Thoracic aorta (tissue), 2 donors: ENCODE data around the gene RAI1. TPM values are rescaled to one million over a fixed set of nuclear protein-coding genes. Genes with fewer than 3 reads are reported as not detected.
A peak's percentile ranks its signal among the peaks of the same experiment; 100 is the strongest.

Experiments used
- ATAC-seq: fragments of 150-250 bp; one replicate; pipeline ENCODE4 v1.8.0; 2017; ENCODE audit warnings: low read depth; ENCODE audit not compliant: insufficient number of reproducible peaks, low FRiP score
- DNase-seq: peaks from one replicate; pipeline ENCODE4 v3.0.0-alpha.2; 2020; ENCODE audit warnings: low spot score
- H3K27ac ChIP-seq, 2 donors: fragments of 200-600 bp; sonication (generic); 1 replicate in 1 of 2; 2 replicates in 1 of 2; pipeline ENCODE4 v1.5.1; 2016; ENCODE audit warnings: mild to moderate bottlenecking in 2 of 2, moderate library complexity in 2 of 2
- H3K27me3 ChIP-seq: fragments of 200-600 bp; sonication (generic); replicated peaks from 2 replicates; pipeline ENCODE4 v1.6.0; 2016; ENCODE audit warnings: mild to moderate bottlenecking; ENCODE audit not compliant: insufficient read depth
- H3K36me3 ChIP-seq: fragments of 200-600 bp; sonication (generic); one replicate; pipeline ENCODE4 v1.5.1; 2016
- H3K4me1 ChIP-seq, 2 donors: fragments of 200-600 bp; sonication (generic); 1 replicate in 1 of 2; 2 replicates in 1 of 2; pipeline versions ENCODE4 v1.5.1 to v1.6.0; 2016; ENCODE audit warnings: low read depth in 2 of 2, mild to moderate bottlenecking in 1 of 2; ENCODE audit not compliant: control insufficient read depth in 1 of 2
- H3K4me3 ChIP-seq: fragments of 200-600 bp; sonication (generic); 2 replicates; pipeline ENCODE4 v1.5.1; 2016; ENCODE audit warnings: mild to moderate bottlenecking
- H3K9me3 ChIP-seq: fragments of 200-600 bp; sonication (generic); 2 replicates; pipeline ENCODE4 v1.5.1; 2016
- total RNA-seq, 2 donors: library from RNA; depleted of rRNA; stranded (reverse); fragments of >200 nt; gene quantifications; one replicate each; pipeline versions ENCODE4 v1.1.0 to v1.2.3, GENCODE V29; 2016
- TF ChIP-seq, protein P1 (sequence below): fragments of 200-600 bp; sonication (generic); IDR thresholded peaks from one replicate; pipeline ENCODE4 v1.5.1; 2019; ENCODE audit warnings: antibody characterized with exemption

RAI1 gene
- total RNA-seq, 2 donors from 2014 or later: 21.0 to 31.5 TPM

DNA sequence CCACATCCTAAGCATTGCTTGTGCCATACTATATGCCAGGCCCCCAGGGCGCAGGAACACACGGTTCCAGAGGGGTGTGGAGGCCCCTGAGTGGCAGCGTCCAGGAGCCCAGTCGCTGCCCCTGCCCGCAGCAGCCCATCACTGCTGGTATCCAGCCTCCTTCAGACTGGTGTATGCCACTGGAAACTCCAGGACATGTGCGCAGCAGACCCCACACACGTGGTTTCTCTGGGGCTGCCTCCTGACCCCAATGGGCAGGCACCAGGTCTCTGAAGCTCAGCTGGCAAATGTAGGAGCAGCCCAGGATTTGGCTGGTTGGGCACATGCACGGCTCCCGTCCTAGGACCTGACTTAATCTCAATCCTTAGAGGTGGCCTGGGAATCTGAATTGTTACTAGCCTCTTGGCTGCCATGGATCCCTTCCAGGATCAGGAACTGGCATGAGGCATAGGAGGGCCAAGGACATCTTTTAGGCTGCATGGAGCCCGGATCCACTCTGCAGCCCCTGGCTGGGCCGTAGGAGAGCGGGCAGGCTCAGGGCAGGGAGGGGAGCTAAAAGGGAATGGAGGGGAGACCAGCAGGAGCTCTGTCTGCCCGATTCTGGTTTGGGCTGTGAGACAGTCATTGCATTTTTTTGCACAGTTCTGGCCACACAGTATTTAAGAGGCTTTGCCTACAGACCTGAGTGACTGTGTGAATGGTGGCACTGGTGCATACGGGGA lies 62.3 kb downstream of the RAI1 start:
- ATAC-seq (no peak), DNase-seq (no peak)
- Histone ChIP-seq H3K4me3 (no peak overlapping the region), H3K36me3 (no peaks in the 10 kb centered on the region), H3K9me3 (no peaks in the 10 kb centered on the region), H3K27ac (no peak overlapping the region), H3K4me1 (peaks cover 14 to 44% of the 10 kb centered on the region in 2 donors), H3K27me3 (no peaks in the 10 kb centered on the region)
- TF ChIP-seq, protein P1, sequence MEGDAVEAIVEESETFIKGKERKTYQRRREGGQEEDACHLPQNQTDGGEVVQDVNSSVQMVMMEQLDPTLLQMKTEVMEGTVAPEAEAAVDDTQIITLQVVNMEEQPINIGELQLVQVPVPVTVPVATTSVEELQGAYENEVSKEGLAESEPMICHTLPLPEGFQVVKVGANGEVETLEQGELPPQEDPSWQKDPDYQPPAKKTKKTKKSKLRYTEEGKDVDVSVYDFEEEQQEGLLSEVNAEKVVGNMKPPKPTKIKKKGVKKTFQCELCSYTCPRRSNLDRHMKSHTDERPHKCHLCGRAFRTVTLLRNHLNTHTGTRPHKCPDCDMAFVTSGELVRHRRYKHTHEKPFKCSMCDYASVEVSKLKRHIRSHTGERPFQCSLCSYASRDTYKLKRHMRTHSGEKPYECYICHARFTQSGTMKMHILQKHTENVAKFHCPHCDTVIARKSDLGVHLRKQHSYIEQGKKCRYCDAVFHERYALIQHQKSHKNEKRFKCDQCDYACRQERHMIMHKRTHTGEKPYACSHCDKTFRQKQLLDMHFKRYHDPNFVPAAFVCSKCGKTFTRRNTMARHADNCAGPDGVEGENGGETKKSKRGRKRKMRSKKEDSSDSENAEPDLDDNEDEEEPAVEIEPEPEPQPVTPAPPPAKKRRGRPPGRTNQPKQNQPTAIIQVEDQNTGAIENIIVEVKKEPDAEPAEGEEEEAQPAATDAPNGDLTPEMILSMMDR: no peak

DNA sequence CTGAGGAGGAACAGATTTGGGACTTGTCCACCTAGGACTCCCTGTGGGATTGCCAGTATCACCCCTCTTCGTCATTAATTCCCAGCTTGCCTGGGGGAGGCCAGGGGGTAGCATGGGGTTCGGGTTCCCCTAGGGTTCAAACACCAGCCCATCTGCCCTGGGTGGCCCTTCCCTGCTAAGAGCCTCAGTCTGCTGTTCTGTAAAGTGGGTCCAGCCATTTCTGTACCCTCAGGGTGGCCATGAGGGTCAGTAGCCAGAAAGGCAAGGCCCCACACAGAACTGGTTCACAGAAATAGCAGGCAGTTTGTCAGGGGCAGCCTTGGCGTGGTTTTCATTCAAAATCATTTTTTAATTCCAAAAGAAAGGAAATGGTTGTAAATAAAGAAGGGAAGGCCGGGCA lies 62.9 kb downstream of the RAI1 start:
- TF ChIP-seq, protein P1: no peak
- Histone ChIP-seq H3K27ac (no peak overlapping the region), H3K4me1 (peaks cover 14 to 44% of the 10 kb centered on the region in 2 donors), H3K36me3 (no peaks in the 10 kb centered on the region), H3K9me3 (no peaks in the 10 kb centered on the region), H3K4me3 (no peak overlapping the region), H3K27me3 (no peaks in the 10 kb centered on the region)
- ATAC-seq (no peak), DNase-seq (no peak)

DNA sequence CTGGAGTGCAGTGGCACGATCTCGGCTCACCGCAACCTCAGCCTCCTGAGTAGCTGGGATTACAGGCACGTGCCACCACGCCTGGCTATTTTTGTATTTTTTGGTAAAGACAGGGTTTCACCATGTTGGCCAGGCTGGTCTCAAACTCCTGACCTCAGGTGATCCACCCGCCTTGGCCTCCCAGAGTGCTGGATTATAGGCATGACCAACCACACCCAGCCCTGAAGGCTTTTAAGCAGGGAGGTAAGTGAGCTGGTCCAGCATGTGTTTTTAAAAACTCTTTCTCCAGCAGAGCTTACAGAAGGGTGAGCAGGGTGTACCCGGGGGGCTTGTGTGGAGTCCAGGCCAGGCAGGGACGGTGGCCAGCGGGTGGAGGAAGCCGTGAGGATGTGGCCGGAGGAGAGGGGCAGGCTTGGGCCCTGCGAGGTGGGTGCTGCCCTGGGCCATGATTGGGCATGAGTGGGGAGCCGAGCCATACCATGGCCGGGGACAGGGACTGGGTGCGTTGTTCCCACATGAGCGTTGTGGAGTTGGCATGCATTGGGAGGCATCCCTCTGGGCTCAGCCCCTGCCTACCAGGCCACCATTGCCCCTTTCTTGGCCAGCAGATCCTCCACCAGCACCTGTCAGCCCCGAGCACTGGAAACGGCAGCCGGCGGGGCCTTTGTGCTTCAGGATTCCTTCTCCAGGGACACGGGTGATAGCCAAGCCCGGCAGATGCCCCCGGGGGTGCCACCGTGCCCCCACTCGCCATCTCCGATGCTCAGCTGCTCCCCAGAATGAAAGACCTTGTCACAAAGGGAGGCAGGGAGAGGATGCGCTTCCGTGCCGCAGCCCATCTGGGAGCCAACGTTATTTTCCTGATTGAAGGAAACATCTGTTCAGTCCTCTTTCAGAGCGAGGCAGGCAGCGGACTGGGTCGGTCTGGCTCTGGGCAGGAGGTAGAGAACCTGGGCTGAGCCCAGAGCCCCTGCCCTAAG lies 64.5 kb downstream of the RAI1 start:
- Histone ChIP-seq H3K27ac (no peak overlapping the region), H3K36me3 (no peaks in the 10 kb centered on the region), H3K4me3 (no peak overlapping the region), H3K27me3 (no peaks in the 10 kb centered on the region), H3K9me3 (no peaks in the 10 kb centered on the region), H3K4me1 (peaks cover 24 to 44% of the 10 kb centered on the region in 2 donors)
- ATAC-seq (no peak), DNase-seq (no peak)
- TF ChIP-seq, protein P1: no peak

DNA sequence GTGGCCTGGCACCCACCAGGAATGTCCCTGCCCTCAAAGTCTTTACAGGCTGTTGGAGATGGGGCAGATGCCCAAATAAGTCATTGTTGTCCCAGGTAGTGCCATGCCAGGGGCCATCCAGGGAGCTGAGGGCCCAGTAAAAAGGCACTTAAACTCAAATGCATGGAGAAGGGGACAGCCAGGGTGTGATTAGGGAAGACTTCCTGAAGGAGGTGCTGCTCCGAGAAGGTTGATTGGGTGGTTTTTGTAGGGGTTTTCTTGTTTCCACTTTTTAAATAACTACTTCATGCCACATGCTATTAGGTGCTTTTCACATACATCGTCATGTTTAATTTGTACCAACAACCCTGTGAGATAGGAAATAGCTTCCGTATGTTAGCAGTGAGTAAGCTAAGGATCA lies 66.9 kb downstream of the RAI1 start:
- DNase-seq (no peak), ATAC-seq (no peak)
- Histone ChIP-seq H3K27me3 (no peaks in the 10 kb centered on the region), H3K27ac (no peak overlapping the region), H3K4me1 (peaks cover 24 to 42% of the 10 kb centered on the region in 2 donors), H3K4me3 (no peak overlapping the region), H3K9me3 (no peaks in the 10 kb centered on the region), H3K36me3 (no peaks in the 10 kb centered on the region)
- TF ChIP-seq, protein P1: no peak

DNA sequence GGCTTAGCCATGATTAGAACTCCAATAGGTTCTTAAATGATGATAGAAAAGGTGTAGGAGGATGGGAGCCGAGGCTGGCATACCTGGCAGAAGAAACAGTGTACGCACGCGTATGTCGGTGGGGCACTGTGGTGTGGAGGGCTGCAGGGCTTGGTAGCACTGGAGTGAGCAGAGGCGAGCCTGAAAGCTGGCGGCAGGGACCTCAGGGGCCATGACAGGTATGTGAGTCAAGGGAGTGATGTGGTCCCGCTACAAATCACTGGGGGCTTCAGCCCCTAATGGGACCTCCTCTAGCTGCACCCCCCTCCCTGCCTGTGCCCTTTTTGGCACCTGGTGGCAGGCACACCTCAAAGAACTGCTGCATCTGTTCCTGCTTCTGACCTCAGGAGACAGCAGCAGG lies 67.3 kb downstream of the RAI1 start:
- H3K27ac ChIP-seq: peak overlapping the region in 1 of 2 donors; percentile 51
- ATAC-seq (no peak), DNase-seq (no peak)
- no peaks in the 10 kb centered on the region for H3K9me3 ChIP-seq
- no peak overlapping the region for H3K4me3 ChIP-seq
- no peaks in the 10 kb centered on the region for H3K36me3 ChIP-seq
- TF ChIP-seq, protein P1: no peak
- H3K4me1 ChIP-seq: peaks cover 24 to 46% of the 10 kb centered on the region in 2 donors
- H3K27me3 ChIP-seq: no peaks in the 10 kb centered on the region
